Astrocyte of the spinal cord (primary cell): ENCODE data around the gene CHTOP.

ENCODE experiments used
- DNase-seq: peaks from one replicate; pipeline ENCODE4 v3.0.0; 2011; ENCODE audit warnings: low read depth, low spot score
- H3K4me3 ChIP-seq: 2 replicates; pipeline ENCODE4 v1.5.1; 2011; ENCODE audit warnings: low read depth, mild to moderate bottlenecking, low read length, moderate library complexity
- CTCF ChIP-seq: IDR thresholded peaks from 2 replicates; pipeline ENCODE4 v1.5.1; 2012; ENCODE audit warnings: low read depth, mild to moderate bottlenecking, low read length, inconsistent platforms
- in situ Hi-C: cut with HindIII; loops from 2 replicates; pipeline ENCODE4 v1.10.0; 2017; ENCODE audit warnings: low sequenced_read_pairs

Gene CHTOP

GRCh38 chr1:153693466-153693865 lies 59.6 kb downstream of the CHTOP start:
- no peak for DNase-seq
- in situ Hi-C loops = no loop called here
- H3K4me3 ChIP-seq = no peak overlapping the region
- TF ChIP-seq CTCF = no peak
